22Rv1 (cell line): ENCODE measurements around the gene PBLD.
"Not testable (repeated sequence)": the region's sequence is repeated elsewhere in the genome, so short reads cannot be mapped to it uniquely, and the experiment has no call there.

Experiments
- H3K27ac ChIP-seq: fragments of 450-650 bp; 2 replicates; pipeline ENCODE4 v1.5.1; 2017
- CTCF ChIP-seq: fragments of 450-650 bp; IDR thresholded peaks from 2 replicates; pipeline ENCODE4 v1.5.1; 2017; ENCODE audit warnings: mild to moderate bottlenecking
- ZFX ChIP-seq: fragments of 450-650 bp; IDR thresholded peaks from 2 replicates; pipeline ENCODE4 v1.6.1; 2017; ENCODE audit warnings: antibody characterized with exemption, borderline replicate concordance

PBLD gene

GRCh38 chr10:68290736-68291135, 42.0 kb downstream of the PBLD start:
- H3K27ac ChIP-seq = no peak overlapping the region
- TF ChIP-seq CTCF (no peak), ZFX (no peak)

DNA sequence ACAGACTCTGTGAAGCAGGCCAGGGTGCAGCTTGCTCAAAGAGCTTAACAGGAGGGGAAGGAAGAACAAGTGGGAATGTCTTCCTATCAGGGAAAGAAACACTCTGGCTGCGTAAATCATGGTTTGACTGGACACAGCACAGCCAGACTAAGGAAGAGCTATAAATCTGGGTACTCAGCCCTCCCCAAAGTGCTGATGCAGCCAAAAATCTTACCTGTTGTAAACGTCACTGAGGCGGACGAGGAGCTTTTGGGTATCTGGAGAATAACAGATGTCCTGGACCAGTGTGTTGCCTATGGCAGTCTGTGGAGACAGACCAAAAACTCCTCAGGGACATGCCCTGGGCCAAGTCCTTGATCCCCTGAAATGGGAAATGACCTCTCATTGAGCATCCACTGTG, 44.0 kb downstream of the PBLD start:
- H3K27ac ChIP-seq = no peak overlapping the region
- TF ChIP-seq ZFX = no peak
- no peak for TF ChIP-seq CTCF

GRCh38 chr10:68284062-68285001, 48.4 kb downstream of the PBLD start:
- TF ChIP-seq ZFX (no peak), CTCF (no peak)
- H3K27ac ChIP-seq = no peak overlapping the region

GRCh38 chr10:68280758-68281157, 52.0 kb downstream of the PBLD start:
- TF ChIP-seq ZFX = no peak
- TF ChIP-seq CTCF = no peak
- no peak overlapping the region for H3K27ac ChIP-seq

DNA sequence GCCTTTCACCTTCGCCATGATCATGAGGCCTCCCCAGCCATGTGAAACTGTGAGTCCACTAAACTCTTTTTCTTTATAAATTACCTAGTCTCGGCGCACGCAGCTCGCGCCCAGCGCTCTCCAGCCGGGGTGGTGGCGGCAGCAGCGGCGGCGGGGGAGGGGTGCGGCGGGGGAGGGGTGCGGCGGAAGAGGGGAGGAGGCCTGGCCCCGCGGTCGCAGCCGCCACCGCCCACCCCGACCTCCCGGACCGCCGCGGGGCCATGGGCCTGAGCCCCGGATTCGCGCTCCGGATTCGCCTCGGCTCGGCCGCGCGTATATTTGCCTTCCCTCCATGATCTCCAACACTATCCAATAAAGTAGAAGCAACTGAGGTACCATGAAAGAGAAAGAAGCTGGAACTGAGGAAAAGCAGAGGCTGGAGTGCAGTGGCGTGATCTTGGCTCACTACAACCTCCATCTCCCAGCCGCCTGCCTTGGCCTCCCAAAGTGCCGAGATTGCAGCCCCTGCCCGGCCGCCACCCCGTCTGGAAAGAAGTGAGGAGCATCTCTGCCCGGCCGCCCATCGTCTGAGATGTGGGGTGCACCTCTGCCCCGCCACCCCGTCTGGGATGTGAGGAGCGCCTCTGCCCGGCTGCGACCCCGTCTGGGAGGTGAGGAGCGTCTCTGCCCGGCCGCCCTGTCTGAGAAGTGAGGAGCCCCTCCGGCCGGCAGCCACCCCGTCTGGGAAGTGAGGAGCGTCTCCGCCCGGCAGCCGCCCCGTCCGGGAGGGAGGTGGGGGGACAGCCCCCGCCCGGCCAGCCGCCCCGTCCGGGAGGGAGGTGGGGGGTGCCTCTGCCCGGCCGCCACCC, 53.6 kb downstream of the PBLD start:
- H3K27ac ChIP-seq = not testable (repeated sequence)

DNA sequence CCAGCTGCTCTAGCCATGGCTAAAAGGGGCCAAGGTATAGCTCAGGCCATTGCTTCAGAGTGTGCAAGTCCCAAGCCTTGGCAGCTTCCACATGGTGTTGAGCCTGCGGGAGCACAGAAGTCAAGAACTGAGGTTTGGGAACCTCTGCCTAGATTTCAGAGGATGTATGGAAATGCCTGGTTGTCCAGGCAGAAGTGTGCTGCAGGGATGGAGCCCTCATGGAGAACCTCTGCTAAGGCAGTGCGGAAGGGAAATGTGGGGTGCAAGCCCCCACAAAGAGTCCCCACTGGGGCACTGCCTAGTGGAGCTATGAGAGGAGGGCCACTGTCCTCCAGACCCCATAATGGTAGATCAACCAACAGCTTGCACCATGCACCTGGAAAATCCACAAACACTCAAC, 54.9 kb downstream of the PBLD start:
- H3K27ac ChIP-seq = not testable (repeated sequence)

- no peak overlapping the region for H3K27ac ChIP-seq
- no peak for TF ChIP-seq ZFX
- TF ChIP-seq CTCF = no peak
These were observed 56.5 kb downstream of the PBLD start for GRCh38 chr10:68276224-68276623.

DNA sequence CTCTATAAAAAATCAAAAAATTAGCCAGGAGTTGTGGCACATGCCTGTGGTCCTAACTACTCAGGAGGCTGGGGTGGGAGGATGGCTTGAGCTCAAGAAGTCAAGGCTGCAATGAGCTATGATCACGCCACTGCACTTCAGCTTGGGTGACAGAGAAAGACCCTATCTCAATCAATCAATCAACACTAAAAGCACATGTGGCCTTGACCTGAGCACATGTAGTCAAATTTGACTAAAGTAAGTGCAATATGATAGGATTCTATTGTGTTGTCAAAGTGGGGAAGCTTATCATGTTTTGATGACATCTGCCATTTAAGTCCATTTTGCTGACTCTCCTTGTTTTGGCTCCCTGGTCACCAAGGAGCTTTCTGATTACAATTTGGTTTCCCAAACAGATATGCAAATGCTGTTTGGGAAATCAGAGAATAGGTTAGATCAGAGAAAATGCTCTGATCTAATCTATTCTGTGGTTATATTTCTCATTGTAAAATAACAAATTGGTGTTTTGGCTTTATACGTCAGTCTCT, 57.1 kb downstream of the PBLD start:
- TF ChIP-seq CTCF (no peak), ZFX (no peak)
- H3K27ac ChIP-seq = no peak overlapping the region
